ENCODE measurements around the gene SYNPR. TPM values are rescaled to one million over a fixed set of nuclear protein-coding genes. Genes with fewer than 3 reads are reported as not detected.

Gene SYNPR
- total RNA-seq, 2 experiments from 2014 or later = not detected

GRCh38 chr3:63538919-63539318 is 260.8 kb downstream of the SYNPR start:
- no peaks in the 10 kb centered on the region for H3K4me1 Mint-ChIP-seq (ENCODE audit: low read depth)
- intact Hi-C loops (cut with micrococcal nuclease) = no loop called here
- no peaks in the 10 kb centered on the region for H3K36me3 Mint-ChIP-seq
- POLR2A ChIA-PET = no interaction called here
- no peak for DNase-seq
- H3K27ac Mint-ChIP-seq = no peak overlapping the region
- no peak overlapping the region for H3K4me3 Mint-ChIP-seq
- H3K27me3 Mint-ChIP-seq = no peaks in the 10 kb centered on the region
- CTCF ChIA-PET = no interaction called here
- H3K9me3 Mint-ChIP-seq = no peaks in the 10 kb centered on the region

GRCh38 chr3:63555767-63556166 is 277.7 kb downstream of the SYNPR start:
- intact Hi-C loops (cut with micrococcal nuclease) = no loop called here
- Mint-ChIP-seq H3K27ac (no peak overlapping the region), H3K36me3 (no peaks in the 10 kb centered on the region), H3K27me3 (peaks cover 2% of the 10 kb centered on the region), H3K9me3 (no peaks in the 10 kb centered on the region), H3K4me1 (ENCODE audit: low read depth) (no peaks in the 10 kb centered on the region), H3K4me3 (no peak overlapping the region)
- DNase-seq = no peak
- CTCF ChIA-PET = no interaction called here
- POLR2A ChIA-PET = no interaction called here

- Mint-ChIP-seq H3K9me3 (no peaks in the 10 kb centered on the region), H3K4me3 (no peak overlapping the region), H3K4me1 (ENCODE audit: low read depth) (no peaks in the 10 kb centered on the region), H3K27me3 (peaks cover 2% of the 10 kb centered on the region), H3K36me3 (no peaks in the 10 kb centered on the region), H3K27ac (no peak overlapping the region)
- CTCF ChIA-PET = no interaction called here
- POLR2A ChIA-PET = no interaction called here
- intact Hi-C loops (cut with micrococcal nuclease) = no loop called here
- DNase-seq = no peak
These were observed 278.3 kb downstream of the SYNPR start for GRCh38 chr3:63556401-63556800.

- POLR2A ChIA-PET = no interaction called here
- no peak overlapping the region for H3K4me3 Mint-ChIP-seq
- no peaks in the 10 kb centered on the region for H3K9me3 Mint-ChIP-seq
- H3K4me1 Mint-ChIP-seq (ENCODE audit: low read depth) = no peaks in the 10 kb centered on the region
- H3K36me3 Mint-ChIP-seq = no peaks in the 10 kb centered on the region
- H3K27ac Mint-ChIP-seq = no peak overlapping the region
- CTCF ChIA-PET = no interaction called here
- intact Hi-C loops (cut with micrococcal nuclease) = no loop called here
- no peak for DNase-seq
- H3K27me3 Mint-ChIP-seq = peaks cover 2% of the 10 kb centered on the region
These were observed 279.8 kb downstream of the SYNPR start for GRCh38 chr3:63557912-63558311.

- Mint-ChIP-seq H3K36me3 (no peaks in the 10 kb centered on the region), H3K9me3 (no peaks in the 10 kb centered on the region), H3K27ac (no peak overlapping the region), H3K4me1 (ENCODE audit: low read depth) (no peaks in the 10 kb centered on the region), H3K4me3 (no peak overlapping the region), H3K27me3 (peaks cover 2% of the 10 kb centered on the region)
- DNase-seq = no peak
- ChIA-PET CTCF (no interaction called here), POLR2A (no interaction called here)
- intact Hi-C loops (cut with micrococcal nuclease) = no loop called here
These were observed 281.8 kb downstream of the SYNPR start for GRCh38 chr3:63559884-63560283.

- Mint-ChIP-seq H3K4me1 (ENCODE audit: low read depth) (no peaks in the 10 kb centered on the region), H3K9me3 (no peaks in the 10 kb centered on the region), H3K27ac (no peak overlapping the region), H3K4me3 (no peak overlapping the region), H3K27me3 (no peaks in the 10 kb centered on the region), H3K36me3 (no peaks in the 10 kb centered on the region)
- no peak for DNase-seq
- ChIA-PET POLR2A (no interaction called here), CTCF (no interaction called here)
- intact Hi-C loops (cut with micrococcal nuclease) = no loop called here
These were observed 283.8 kb downstream of the SYNPR start for GRCh38 chr3:63561879-63562278.

- DNase-seq = no peak
- CTCF ChIA-PET = no interaction called here
- Mint-ChIP-seq H3K27ac (no peak overlapping the region), H3K9me3 (no peaks in the 10 kb centered on the region), H3K4me3 (no peak overlapping the region), H3K4me1 (ENCODE audit: low read depth) (no peaks in the 10 kb centered on the region), H3K36me3 (no peaks in the 10 kb centered on the region), H3K27me3 (no peaks in the 10 kb centered on the region)
- POLR2A ChIA-PET = no interaction called here
- intact Hi-C loops (cut with micrococcal nuclease) = no loop called here
These were observed 284.2 kb downstream of the SYNPR start for GRCh38 chr3:63562323-63562722.

GRCh38 chr3:63563572-63563971 is 285.5 kb downstream of the SYNPR start:
- H3K27me3 Mint-ChIP-seq = no peaks in the 10 kb centered on the region
- H3K36me3 Mint-ChIP-seq = no peaks in the 10 kb centered on the region
- intact Hi-C loops (cut with micrococcal nuclease) = no loop called here
- CTCF ChIA-PET = no interaction called here
- no peaks in the 10 kb centered on the region for H3K4me1 Mint-ChIP-seq (ENCODE audit: low read depth)
- POLR2A ChIA-PET = no interaction called here
- H3K27ac Mint-ChIP-seq = no peak overlapping the region
- H3K9me3 Mint-ChIP-seq = no peaks in the 10 kb centered on the region
- no peak overlapping the region for H3K4me3 Mint-ChIP-seq
- no peak for DNase-seq

GRCh38 chr3:63565220-63565619 is 287.1 kb downstream of the SYNPR start:
- ChIA-PET POLR2A (no interaction called here), CTCF (no interaction called here)
- H3K4me3 Mint-ChIP-seq = no peak overlapping the region
- intact Hi-C loops (cut with micrococcal nuclease) = no loop called here
- DNase-seq = no peak
- H3K9me3 Mint-ChIP-seq = no peaks in the 10 kb centered on the region
- no peaks in the 10 kb centered on the region for H3K4me1 Mint-ChIP-seq (ENCODE audit: low read depth)
- no peaks in the 10 kb centered on the region for H3K36me3 Mint-ChIP-seq
- no peaks in the 10 kb centered on the region for H3K27me3 Mint-ChIP-seq
- no peak overlapping the region for H3K27ac Mint-ChIP-seq

- POLR2A ChIA-PET = no interaction called here
- Mint-ChIP-seq H3K27ac (no peak overlapping the region), H3K4me3 (no peak overlapping the region), H3K4me1 (ENCODE audit: low read depth) (no peaks in the 10 kb centered on the region), H3K36me3 (no peaks in the 10 kb centered on the region), H3K9me3 (no peaks in the 10 kb centered on the region), H3K27me3 (no peaks in the 10 kb centered on the region)
- no peak for DNase-seq
- intact Hi-C loops (cut with micrococcal nuclease) = no loop called here
- CTCF ChIA-PET = no interaction called here
These were observed 293.6 kb downstream of the SYNPR start for GRCh38 chr3:63571682-63572081.

- DNase-seq = no peak
- POLR2A ChIA-PET = no interaction called here
- CTCF ChIA-PET = interaction anchor here (1.2 kb wide), 1 partner anchor 227 kb away, joined by 4 read pairs; no protein-coding TSS in a partner anchor
- Mint-ChIP-seq H3K9me3 (no peaks in the 10 kb centered on the region), H3K4me1 (ENCODE audit: low read depth) (no peaks in the 10 kb centered on the region), H3K36me3 (no peaks in the 10 kb centered on the region), H3K27ac (no peak overlapping the region), H3K4me3 (no peak overlapping the region), H3K27me3 (peaks cover 1% of the 10 kb centered on the region)
- intact Hi-C loops (cut with micrococcal nuclease) = no loop called here
These were observed 298.7 kb downstream of the SYNPR start for GRCh38 chr3:63576846-63577245.

GRCh38 chr3:63578858-63579257 is 300.8 kb downstream of the SYNPR start:
- no peak overlapping the region for H3K27ac Mint-ChIP-seq
- CTCF ChIA-PET = no interaction called here
- DNase-seq = no peak
- intact Hi-C loops (cut with micrococcal nuclease) = no loop called here
- no peaks in the 10 kb centered on the region for H3K4me1 Mint-ChIP-seq (ENCODE audit: low read depth)
- H3K4me3 Mint-ChIP-seq = no peak overlapping the region
- no peaks in the 10 kb centered on the region for H3K36me3 Mint-ChIP-seq
- H3K9me3 Mint-ChIP-seq = no peaks in the 10 kb centered on the region
- peaks cover 1% of the 10 kb centered on the region for H3K27me3 Mint-ChIP-seq
- POLR2A ChIA-PET = no interaction called here

- Mint-ChIP-seq H3K36me3 (no peaks in the 10 kb centered on the region), H3K27ac (no peak overlapping the region), H3K4me3 (no peak overlapping the region), H3K9me3 (no peaks in the 10 kb centered on the region), H3K4me1 (ENCODE audit: low read depth) (no peaks in the 10 kb centered on the region), H3K27me3 (peaks cover 3% of the 10 kb centered on the region)
- intact Hi-C loops (cut with micrococcal nuclease) = no loop called here
- no peak for DNase-seq
- ChIA-PET CTCF (no interaction called here), POLR2A (no interaction called here)
These were observed 302.0 kb downstream of the SYNPR start for GRCh38 chr3:63580151-63580550.

- Mint-ChIP-seq H3K36me3 (no peaks in the 10 kb centered on the region), H3K4me1 (ENCODE audit: low read depth) (no peaks in the 10 kb centered on the region), H3K9me3 (no peaks in the 10 kb centered on the region), H3K27ac (no peak overlapping the region), H3K27me3 (peaks cover 3% of the 10 kb centered on the region), H3K4me3 (no peak overlapping the region)
- DNase-seq = no peak
- intact Hi-C loops (cut with micrococcal nuclease) = no loop called here
- POLR2A ChIA-PET = no interaction called here
- CTCF ChIA-PET = no interaction called here
These were observed 304.9 kb downstream of the SYNPR start for GRCh38 chr3:63582943-63583500.
